Measurements from ENCODE around the gene TPCN1. TPM values are rescaled to one million over a fixed set of nuclear protein-coding genes. Genes with fewer than 3 reads are reported as not detected.

Gene TPCN1
- polyA plus RNA-seq, 1 of the 3 experiments (the other 2 are of a cell fraction) = 15.7 TPM

- no peak overlapping the region for H3K4me2 ChIP-seq
- no peak overlapping the region for H3K9ac ChIP-seq
- H3K27ac ChIP-seq (ENCODE audit: low read depth in 2 of 2, low read length in 1 of 2) = no peak overlapping the region
- DNase-seq = no peak
- H3K79me2 ChIP-seq (ENCODE audit: insufficient read depth) = peaks cover 14% of the 10 kb centered on the region; the same call in 1 of the 2 replicates
- H3K9me3 ChIP-seq = no peaks in the 10 kb centered on the region
- peaks cover 22% of the 10 kb centered on the region for H3F3A ChIP-seq (replicated peaks; ENCODE audit: insufficient read depth)
- 80% methylated on average over 12 of the region's 13 CpGs for WGBS (ENCODE audit: low lambda C conversion rate)
- peaks cover 14% of the 10 kb centered on the region in 2 experiments; a peak in 3 of 4 replicates for H3K4me1 ChIP-seq (ENCODE audit: control insufficient read depth in 1 of 2, insufficient read depth in 2 of 2, low read depth in 1 of 2, low read length in 1 of 2)
- H3K27me3 ChIP-seq (ENCODE audit: insufficient read depth) = no peaks in the 10 kb centered on the region
- ChIA-PET CTCF (no interaction called here), POLR2A (no interaction called here)
- no peak overlapping the region for H3K4me3 ChIP-seq (ENCODE audit: low read depth in 2 of 2, low read length in 1 of 2)
- H4K20me1 ChIP-seq (ENCODE audit: insufficient read depth) = no peaks in the 10 kb centered on the region
- H3K36me3 ChIP-seq (replicated peaks in 1 of 2; ENCODE audit: control insufficient read depth in 1 of 2, insufficient read depth in 2 of 2, low read length in 1 of 2) = peaks cover 4 to 6% of the 10 kb centered on the region in 2 experiments
- H3K9me2 ChIP-seq = no peaks in the 10 kb centered on the region
- no peak for TF ChIP-seq TEAD4 (IDR thresholded peaks at IDR 0.05; ENCODE audit: borderline replicate concordance, insufficient read depth)
- TF ChIP-seq MAX (IDR thresholded peaks at IDR 0.05; ENCODE audit: low read depth) = no peak
- no peak for TF ChIP-seq ELF1 (IDR thresholded peaks at IDR 0.05)
- TF ChIP-seq NFIC (IDR thresholded peaks at IDR 0.05; ENCODE audit: borderline replicate concordance) = no peak
- TF ChIP-seq RFX5 (IDR thresholded peaks at IDR 0.05; ENCODE audit: low read length) = no peak
- no peak overlapping the region for H2AFZ ChIP-seq (ENCODE audit: low read depth)
Measured at GRCh38 chr12:113226696-113227568, 5.7 kb downstream of the TPCN1 start.

GRCh38 chr12:113227686-113228391, 6.6 kb downstream of the TPCN1 start:
- Histone ChIP-seq H3K4me2 (no peak overlapping the region), H3K79me2 (ENCODE audit: insufficient read depth) (peaks cover 9% of the 10 kb centered on the region; the same call in 1 of the 2 replicates), H4K20me1 (ENCODE audit: insufficient read depth) (no peaks in the 10 kb centered on the region), H3K4me3 (ENCODE audit: low read depth in 2 of 2, low read length in 1 of 2) (no peak overlapping the region), H3K9ac (no peak overlapping the region), H2AFZ (ENCODE audit: low read depth) (no peak overlapping the region), H3K9me3 (no peaks in the 10 kb centered on the region), H3K36me3 (replicated peaks in 1 of 2; ENCODE audit: control insufficient read depth in 1 of 2, insufficient read depth in 2 of 2, low read length in 1 of 2) (peaks cover 4 to 8% of the 10 kb centered on the region in 2 experiments), H3F3A (replicated peaks; ENCODE audit: insufficient read depth) (peaks cover 16% of the 10 kb centered on the region), H3K27ac (ENCODE audit: low read depth in 2 of 2, low read length in 1 of 2) (no peak overlapping the region), H3K27me3 (ENCODE audit: insufficient read depth) (no peaks in the 10 kb centered on the region), H3K4me1 (ENCODE audit: control insufficient read depth in 1 of 2, insufficient read depth in 2 of 2, low read depth in 1 of 2, low read length in 1 of 2) (peaks cover 5 to 13% of the 10 kb centered on the region in 2 experiments; a peak in 3 of 4 replicates), H3K9me2 (no peaks in the 10 kb centered on the region)
- ChIA-PET CTCF (no interaction called here), POLR2A (no interaction called here)
- WGBS (ENCODE audit: low lambda C conversion rate) = 92% methylated on average over 5 of the region's 5 CpGs
- DNase-seq = no peak
- no peak for TF ChIP-seq JUND (IDR thresholded peaks at IDR 0.05)
- TF ChIP-seq FOXM1 (IDR thresholded peaks at IDR 0.05; ENCODE audit: low read depth) = no peak
- TF ChIP-seq FOXJ3 (CRISPR knock-in tag; IDR thresholded peaks at IDR 0.05) = no peak
- no peak for TF ChIP-seq ELF1 (IDR thresholded peaks at IDR 0.05)
- TF ChIP-seq SMC3 (IDR thresholded peaks at IDR 0.05; ENCODE audit: low read depth, low read length) = no peak
- TF ChIP-seq USF2 (IDR thresholded peaks at IDR 0.05; ENCODE audit: borderline replicate concordance, low read depth, low read length) = no peak
- no peak for TF ChIP-seq CTCF (IDR thresholded peaks at IDR 0.05)
- no peak for TF ChIP-seq NFIC (IDR thresholded peaks at IDR 0.05; ENCODE audit: borderline replicate concordance)
- no peak for TF ChIP-seq MEF2A (IDR thresholded peaks at IDR 0.05; ENCODE audit: borderline replicate concordance, low read depth)
- no peak for TF ChIP-seq PBX3 (IDR thresholded peaks at IDR 0.05)
- no peak for TF ChIP-seq RCOR1 (IDR thresholded peaks at IDR 0.05; ENCODE audit: low read length)
- TF ChIP-seq REST (IDR thresholded peaks at IDR 0.05; ENCODE audit: low read depth, low read length) = no peak
- no peak for TF ChIP-seq RAD21 (IDR thresholded peaks at IDR 0.05; ENCODE audit: low read length)
- no peak for TF ChIP-seq MXI1 (IDR thresholded peaks at IDR 0.05; ENCODE audit: low read depth, low read length)
- TF ChIP-seq TCF12 (IDR thresholded peaks at IDR 0.05) = no peak
